Activated CD8-positive, alpha-beta memory T cell treated with anti-CD3 and anti-CD28 coated beads, Interleukin-2, amount 10 ng/mL, durations not matched to agents 7 days and 5 days (primary cell): ENCODE measurements around the gene RASA1. TPM values are rescaled to one million over a fixed set of nuclear protein-coding genes. Genes with fewer than 3 reads are reported as not detected.
A peak's percentile ranks its signal among the peaks of the same experiment; 100 is the strongest.

Source experiments
- ATAC-seq: fragments of 150-1000 bp; cut with Tn5 transposase; one replicate; pipeline ENCODE4 v1.10.0; 2021; ENCODE audit warnings: moderate library complexity
- CTCF ChIA-PET: fragments of 350-600 bp; sonication (Branson Sonifier 250); formaldehyde crosslinking; loops from one replicate; lab custom pipeline; 2021; ENCODE audit warnings: antibody characterized with exemption; lab: Charles Lee
- DNase-seq: peaks from one replicate; pipeline ENCODE4 v3.0.0-alpha.2; 2020
- H3K27ac Mint-ChIP-seq: one replicate; pipeline ENCODE4 v1.8.0; 2021; ENCODE audit warnings: mild to moderate bottlenecking, mixed read lengths
- H3K27me3 Mint-ChIP-seq: one replicate; pipeline ENCODE4 v1.8.0; 2021; ENCODE audit warnings: mixed read lengths
- H3K36me3 Mint-ChIP-seq: one replicate; pipeline ENCODE4 v1.8.0; 2021; ENCODE audit warnings: mild to moderate bottlenecking, mixed read lengths
- H3K4me1 Mint-ChIP-seq: one replicate; pipeline ENCODE4 v1.8.0; 2021; ENCODE audit warnings: mixed read lengths
- H3K4me3 Mint-ChIP-seq: one replicate; pipeline ENCODE4 v1.8.0; 2021; ENCODE audit warnings: mild to moderate bottlenecking, moderate library complexity, mixed read lengths
- H3K9me3 Mint-ChIP-seq: one replicate; pipeline ENCODE4 v1.8.0; 2022; ENCODE audit warnings: low read depth, mixed read lengths
- total RNA-seq, 2 experiments: library from RNA; stranded (reverse); gene quantifications; one replicate each; pipeline ENCODE4 v1.2.3, GENCODE V29; 2021

RASA1 gene
- total RNA-seq, 2 experiments from 2014 or later: 15.4 to 22.1 TPM

DNA sequence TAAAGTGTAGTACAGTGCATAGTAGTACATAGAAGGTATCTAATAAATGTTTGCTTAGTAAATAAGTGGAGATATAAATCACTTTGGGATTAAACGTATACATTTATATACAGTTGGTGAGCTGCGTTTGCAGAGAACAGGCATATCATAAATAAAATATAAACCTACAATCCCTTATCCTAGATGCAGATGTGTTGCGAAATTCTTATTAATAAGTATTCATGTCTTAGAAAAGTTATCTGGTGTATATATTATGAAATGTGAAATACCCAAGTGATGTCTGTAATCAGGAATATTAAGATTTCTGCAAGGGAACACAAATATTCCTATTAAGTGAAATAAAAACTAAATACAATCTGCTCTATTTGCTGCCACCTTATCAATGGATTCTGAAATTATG lies 136.2 kb downstream of the RASA1 start:
- Mint-ChIP-seq H3K36me3 (peaks cover 67% of the 10 kb centered on the region), H3K4me3 (no peak overlapping the region), H3K4me1 (peaks cover 40% of the 10 kb centered on the region), H3K27ac (no peak overlapping the region), H3K27me3 (no peaks in the 10 kb centered on the region), H3K9me3 (no peaks in the 10 kb centered on the region)
- DNase-seq: no peak
- CTCF ChIA-PET: interaction anchor here (1.5 kb wide), 1 partner anchor 9 kb away, joined by 3 read pairs; the partner anchor contains the start of gene CCNH
- ATAC-seq: no peak

- CTCF ChIA-PET: interaction anchor here (0.8 kb wide), 1 partner anchor 384 kb away, joined by 3 read pairs; no protein-coding TSS in a partner anchor
- H3K4me3 Mint-ChIP-seq: no peak overlapping the region
- no peaks in the 10 kb centered on the region for H3K9me3 Mint-ChIP-seq
- DNase-seq (no peak), ATAC-seq (no peak)
- H3K27ac Mint-ChIP-seq: peak overlapping the region; percentile 30
- peaks cover 68% of the 10 kb centered on the region for H3K36me3 Mint-ChIP-seq
- peaks cover 43% of the 10 kb centered on the region for H3K4me1 Mint-ChIP-seq
- no peaks in the 10 kb centered on the region for H3K27me3 Mint-ChIP-seq
Observed at GRCh38 chr5:87404359-87404758, 136.7 kb downstream of the RASA1 start.

GRCh38 chr5:87405472-87406155 lies 137.9 kb downstream of the RASA1 start:
- DNase-seq (no peak), ATAC-seq (peak; percentile 23)
- Mint-ChIP-seq H3K36me3 (peaks cover 69% of the 10 kb centered on the region), H3K27ac (peak overlapping the region; percentile 58), H3K4me3 (no peak overlapping the region), H3K4me1 (peaks cover 45% of the 10 kb centered on the region), H3K27me3 (no peaks in the 10 kb centered on the region), H3K9me3 (no peaks in the 10 kb centered on the region)
- CTCF ChIA-PET: no interaction called here

- H3K27ac Mint-ChIP-seq: peak overlapping the region; percentile 2
- no peak overlapping the region for H3K4me3 Mint-ChIP-seq
- H3K4me1 Mint-ChIP-seq: peaks cover 60% of the 10 kb centered on the region
Observed at GRCh38 chr5:87408204-87408603, 140.5 kb downstream of the RASA1 start.

GRCh38 chr5:87410931-87411330 lies 143.2 kb downstream of the RASA1 start:
- CTCF ChIA-PET: no interaction called here
- ATAC-seq (no peak), DNase-seq (no peak)
- Mint-ChIP-seq H3K36me3 (peaks cover 40% of the 10 kb centered on the region), H3K4me3 (peak overlapping the region; percentile 70), H3K9me3 (no peaks in the 10 kb centered on the region), H3K27ac (peak overlapping the region; percentile 78), H3K27me3 (no peaks in the 10 kb centered on the region), H3K4me1 (peaks cover 54% of the 10 kb centered on the region)

More at GRCh38 chr5:87408204-87408603, 140.5 kb downstream of the RASA1 start:
- no peaks in the 10 kb centered on the region for H3K9me3 Mint-ChIP-seq
- peaks cover 60% of the 10 kb centered on the region for H3K36me3 Mint-ChIP-seq
- no peak for DNase-seq
- ATAC-seq: no peak
- H3K27me3 Mint-ChIP-seq: no peaks in the 10 kb centered on the region
- CTCF ChIA-PET: interaction anchor here (0.7 kb wide), 1 partner anchor 161 kb away, joined by 4 read pairs; no protein-coding TSS in a partner anchor

DNA sequence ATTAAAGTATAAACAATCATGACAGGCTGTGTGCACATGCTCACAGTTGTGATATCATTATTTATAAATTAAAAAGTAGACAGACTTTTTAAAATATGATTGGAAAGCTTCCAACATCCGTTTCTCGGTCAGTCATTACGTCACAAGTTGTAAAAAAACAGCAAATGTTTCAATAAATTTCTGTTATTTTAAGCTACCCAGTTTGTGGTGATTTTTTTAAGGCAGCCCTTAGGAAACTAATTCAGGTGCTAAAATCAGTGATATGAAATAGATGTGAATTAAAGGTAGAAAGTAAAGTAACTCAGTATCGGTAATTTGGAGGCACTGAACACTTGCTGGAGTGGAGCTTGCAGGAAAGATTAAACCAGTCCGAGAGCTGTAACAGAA lies 143.9 kb downstream of the RASA1 start:
- Mint-ChIP-seq H3K36me3 (peaks cover 35% of the 10 kb centered on the region), H3K27ac (peak overlapping the region; percentile 91), H3K4me3 (peak overlapping the region; percentile 96), H3K27me3 (no peaks in the 10 kb centered on the region), H3K4me1 (peaks cover 48% of the 10 kb centered on the region), H3K9me3 (no peaks in the 10 kb centered on the region)
- no peak for ATAC-seq
- CTCF ChIA-PET: interaction anchor here (1.2 to 2.1 kb wide), 3 partner anchors 12 to 71 kb away, joined by 3 to 12 read pairs (median 7); no protein-coding TSS in a partner anchor
- DNase-seq: no peak

- Mint-ChIP-seq H3K4me1 (peaks cover 43% of the 10 kb centered on the region), H3K9me3 (no peaks in the 10 kb centered on the region), H3K27ac (peak overlapping the region; percentile 91), H3K36me3 (peaks cover 29% of the 10 kb centered on the region), H3K27me3 (no peaks in the 10 kb centered on the region), H3K4me3 (peak overlapping the region; percentile 96)
- DNase-seq (peak; percentile 58), ATAC-seq (peak; percentile 28)
- CTCF ChIA-PET: interaction anchor here (1.0 to 2.1 kb wide), 5 partner anchors 9 to 72 kb away, joined by 3 to 12 read pairs (median 4); no protein-coding TSS in a partner anchor
Observed at GRCh38 chr5:87411973-87412629, 144.4 kb downstream of the RASA1 start.

- Mint-ChIP-seq H3K36me3 (peaks cover 24% of the 10 kb centered on the region), H3K4me1 (peaks cover 38% of the 10 kb centered on the region), H3K27ac (peak within 1 kb of the TSS; percentile 91), H3K4me3 (peak within 1 kb of the TSS; percentile 96), H3K9me3 (no peaks in the 10 kb centered on the region), H3K27me3 (no peaks in the 10 kb centered on the region)
- DNase-seq: peak; percentile 99
- peak; percentile 98 for ATAC-seq
- CTCF ChIA-PET: interaction anchor here (1.0 to 2.1 kb wide), 5 partner anchors 10 to 72 kb away, joined by 3 to 12 read pairs (median 4); no protein-coding TSS in a partner anchor
Observed at GRCh38 chr5:87412630-87413342, 145.1 kb downstream of the RASA1 start, which contains the start of gene CCNH. CCNH (minus strand) TSS chr5:87412930; CDS start chr5:87412794, 136 bp downstream.

GRCh38 chr5:87413343-87413645 lies 145.6 kb downstream of the RASA1 start:
- peak overlapping the region; percentile 96 for H3K4me3 Mint-ChIP-seq
- no peaks in the 10 kb centered on the region for H3K27me3 Mint-ChIP-seq
- no peak for DNase-seq
- H3K27ac Mint-ChIP-seq: peak overlapping the region; percentile 91
- peaks cover 20% of the 10 kb centered on the region for H3K36me3 Mint-ChIP-seq
- ATAC-seq: no peak
- CTCF ChIA-PET: interaction anchor here (2.1 kb wide), 1 partner anchor 13 kb away, joined by 12 read pairs; no protein-coding TSS in a partner anchor
- peaks cover 35% of the 10 kb centered on the region for H3K4me1 Mint-ChIP-seq
- no peaks in the 10 kb centered on the region for H3K9me3 Mint-ChIP-seq

DNA sequence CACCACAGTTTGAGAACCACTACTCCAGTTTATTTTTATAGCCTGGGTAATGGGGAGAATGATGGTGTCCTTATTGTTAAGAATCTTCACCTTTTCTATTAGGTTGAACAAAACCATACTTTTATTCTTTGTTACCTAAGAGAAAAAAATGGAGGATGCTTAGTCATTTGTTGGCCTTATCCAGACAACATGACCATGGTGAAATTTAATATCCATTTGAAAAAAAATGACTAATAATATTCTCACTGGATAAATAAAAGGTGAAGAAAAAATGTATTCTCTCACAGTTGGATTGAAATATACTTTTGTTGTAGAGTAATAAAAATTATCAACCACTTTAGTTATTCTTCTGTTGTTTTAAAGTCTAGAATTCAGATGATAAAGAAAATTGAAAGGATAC lies 150.8 kb downstream of the RASA1 start:
- H3K27me3 Mint-ChIP-seq: no peaks in the 10 kb centered on the region
- no peak for DNase-seq
- H3K4me1 Mint-ChIP-seq: peaks cover 2% of the 10 kb centered on the region
- no peak overlapping the region for H3K4me3 Mint-ChIP-seq
- CTCF ChIA-PET: no interaction called here
- ATAC-seq: no peak
- no peak overlapping the region for H3K27ac Mint-ChIP-seq
- no peaks in the 10 kb centered on the region for H3K36me3 Mint-ChIP-seq
- no peaks in the 10 kb centered on the region for H3K9me3 Mint-ChIP-seq

DNA sequence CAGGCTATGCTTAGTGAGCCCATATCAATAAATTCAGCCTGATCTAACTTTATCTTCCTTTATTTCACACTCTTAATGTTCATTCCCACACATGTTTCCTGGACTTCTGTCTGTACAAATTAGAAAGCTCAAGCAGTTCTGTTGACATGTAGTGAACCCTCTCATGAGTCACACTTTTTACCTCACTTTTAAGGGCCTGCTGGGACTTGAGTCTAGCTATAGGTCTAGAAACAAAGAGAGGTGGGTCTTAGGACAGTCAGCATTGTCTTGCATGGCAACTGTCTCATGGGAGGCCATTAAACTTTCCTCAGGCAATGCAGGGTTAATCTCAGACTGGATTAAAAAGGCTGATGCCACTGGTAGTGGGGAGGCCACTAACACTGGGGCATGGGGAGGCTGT lies 153.6 kb downstream of the RASA1 start:
- ATAC-seq: no peak
- CTCF ChIA-PET: no interaction called here
- H3K9me3 Mint-ChIP-seq: no peaks in the 10 kb centered on the region

GRCh38 chr5:87423755-87424154 lies 156.1 kb downstream of the RASA1 start:
- ATAC-seq: no peak
- CTCF ChIA-PET: no interaction called here
- H3K27ac Mint-ChIP-seq: no peak overlapping the region
- no peaks in the 10 kb centered on the region for H3K27me3 Mint-ChIP-seq
- no peaks in the 10 kb centered on the region for H3K4me1 Mint-ChIP-seq
- H3K9me3 Mint-ChIP-seq: no peaks in the 10 kb centered on the region
- no peak for DNase-seq
- no peaks in the 10 kb centered on the region for H3K36me3 Mint-ChIP-seq
- H3K4me3 Mint-ChIP-seq: no peak overlapping the region

More for the DNA sequence above, 153.6 kb downstream of the RASA1 start:
- no peaks in the 10 kb centered on the region for H3K27me3 Mint-ChIP-seq
- H3K4me1 Mint-ChIP-seq: no peaks in the 10 kb centered on the region
- no peaks in the 10 kb centered on the region for H3K36me3 Mint-ChIP-seq
- no peak overlapping the region for H3K27ac Mint-ChIP-seq
- no peak overlapping the region for H3K4me3 Mint-ChIP-seq
- DNase-seq: no peak

DNA sequence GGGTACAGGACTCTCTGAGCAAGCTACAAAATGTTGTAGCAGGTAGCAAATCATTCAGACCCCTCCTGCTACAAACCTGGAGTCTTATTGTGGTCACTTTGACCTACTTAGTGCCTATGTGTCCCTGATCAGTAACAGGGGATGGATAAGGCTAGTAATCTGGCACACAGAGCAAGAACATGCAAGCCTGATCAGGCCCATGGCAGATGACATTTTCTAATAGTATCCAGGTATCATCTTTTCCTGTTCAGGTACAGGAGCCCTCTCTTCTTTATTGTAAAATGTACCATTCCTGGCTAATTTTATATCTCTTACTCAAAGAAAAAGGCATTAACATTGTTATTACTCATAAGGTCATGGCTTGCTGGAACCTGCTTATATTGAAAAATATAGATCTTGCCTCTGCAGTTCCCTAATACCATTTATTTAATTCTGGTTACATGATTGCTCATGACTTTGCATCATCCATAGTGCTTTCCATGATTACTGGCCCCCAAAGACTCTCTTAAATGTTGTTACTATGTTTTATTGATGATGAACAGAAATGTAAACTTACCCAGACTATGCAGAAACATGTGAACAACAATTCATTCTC lies 163.3 kb downstream of the RASA1 start:
- ATAC-seq (no peak), DNase-seq (no peak)
- Mint-ChIP-seq H3K4me3 (no peak overlapping the region), H3K27ac (no peak overlapping the region), H3K36me3 (no peaks in the 10 kb centered on the region), H3K9me3 (no peaks in the 10 kb centered on the region), H3K4me1 (no peaks in the 10 kb centered on the region), H3K27me3 (peaks cover 3% of the 10 kb centered on the region)
- CTCF ChIA-PET: no interaction called here
